ENCODE results near the gene PTPRN2.

DNA sequence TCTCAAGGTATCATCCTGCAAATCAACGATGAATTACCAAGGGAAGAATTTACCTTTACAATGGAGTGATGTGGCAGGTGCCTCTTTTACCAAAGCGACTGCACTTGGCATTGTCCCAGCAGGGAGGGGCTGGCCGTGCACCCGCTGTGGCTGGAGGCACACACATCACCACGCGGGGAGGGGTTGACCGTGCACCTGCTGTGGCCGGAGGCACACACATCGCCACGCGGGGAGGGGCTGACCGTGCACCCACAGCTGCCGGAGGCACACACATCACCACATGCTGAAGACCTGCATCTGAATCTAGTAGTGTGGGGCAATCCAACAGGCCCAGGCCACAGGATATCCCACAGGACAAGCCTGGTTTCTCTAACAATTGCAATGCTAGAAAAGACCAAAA lies 757.3 kb downstream of the PTPRN2 start:
- TF ChIP-seq POLR2AphosphoS5 (IDR thresholded peaks at IDR 0.05) (no peak), POLR2A (IDR thresholded peaks at IDR 0.05) (no peak)
- TF ChIP-seq, protein P1, sequence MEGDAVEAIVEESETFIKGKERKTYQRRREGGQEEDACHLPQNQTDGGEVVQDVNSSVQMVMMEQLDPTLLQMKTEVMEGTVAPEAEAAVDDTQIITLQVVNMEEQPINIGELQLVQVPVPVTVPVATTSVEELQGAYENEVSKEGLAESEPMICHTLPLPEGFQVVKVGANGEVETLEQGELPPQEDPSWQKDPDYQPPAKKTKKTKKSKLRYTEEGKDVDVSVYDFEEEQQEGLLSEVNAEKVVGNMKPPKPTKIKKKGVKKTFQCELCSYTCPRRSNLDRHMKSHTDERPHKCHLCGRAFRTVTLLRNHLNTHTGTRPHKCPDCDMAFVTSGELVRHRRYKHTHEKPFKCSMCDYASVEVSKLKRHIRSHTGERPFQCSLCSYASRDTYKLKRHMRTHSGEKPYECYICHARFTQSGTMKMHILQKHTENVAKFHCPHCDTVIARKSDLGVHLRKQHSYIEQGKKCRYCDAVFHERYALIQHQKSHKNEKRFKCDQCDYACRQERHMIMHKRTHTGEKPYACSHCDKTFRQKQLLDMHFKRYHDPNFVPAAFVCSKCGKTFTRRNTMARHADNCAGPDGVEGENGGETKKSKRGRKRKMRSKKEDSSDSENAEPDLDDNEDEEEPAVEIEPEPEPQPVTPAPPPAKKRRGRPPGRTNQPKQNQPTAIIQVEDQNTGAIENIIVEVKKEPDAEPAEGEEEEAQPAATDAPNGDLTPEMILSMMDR (IDR thresholded peaks at IDR 0.05) = no peak
